ENCODE measurements around the gene TTR. TPM values are rescaled to one million over a fixed set of nuclear protein-coding genes. Genes with fewer than 3 reads are reported as not detected.

The TTR gene
- total and polyA plus RNA-seq, 8 donors, result 133 to 9,933 (median 372) TPM

GRCh38 chr18:31566576-31567306, 24.9 kb upstream of the TTR start:
- 48 to 57% methylated on average over 4 of the region's 4 CpGs for WGBS, 2 donors
- ATAC-seq (peak in 1 of 4 donors; percentile 31), FAIRE-seq (no peak), DNase-seq (no peak)
- no peak overlapping the region for H3K4me3 ChIP-seq
- no peaks in the 10 kb centered on the region for H3K9me3 ChIP-seq
- peak overlapping the region in 1 of 4 donors; percentile 17 for H3K27ac ChIP-seq
- H3K4me1 ChIP-seq, result no peaks in the 10 kb centered on the region
- H3K27me3 ChIP-seq, result no peaks in the 10 kb centered on the region
- no peak for TF ChIP-seq CTCF (IDR thresholded peaks at IDR 0.05)
- no peaks in the 10 kb centered on the region for H3K36me3 ChIP-seq
- intact Hi-C loops (cut with DNase I), result loop anchor here in 1 of 3 donors (5.0 kb wide), 1 partner anchor 146 kb away; no protein-coding TSS in a partner anchor

GRCh38 chr18:31572368-31572767, 19.3 kb upstream of the TTR start:
- H3K9me3 ChIP-seq, result no peaks in the 10 kb centered on the region
- WGBS, 2 donors, result 72 to 80% methylated on average over 9 of the region's 9 CpGs
- no peak for DNase-seq
- FAIRE-seq, result no peak
- ATAC-seq, result no peak
- H3K36me3 ChIP-seq, result no peaks in the 10 kb centered on the region
- no peaks in the 10 kb centered on the region for H3K27me3 ChIP-seq
- no peak overlapping the region for H3K27ac ChIP-seq
- no peak for TF ChIP-seq CTCF (IDR thresholded peaks at IDR 0.05)
- H3K4me3 ChIP-seq, result no peak overlapping the region
- no peaks in the 10 kb centered on the region for H3K4me1 ChIP-seq
- intact Hi-C loops (cut with DNase I), result no loop called here

- no peak overlapping the region for H3K4me3 ChIP-seq
- no peak for FAIRE-seq
- no peaks in the 10 kb centered on the region for H3K9me3 ChIP-seq
- WGBS, 2 donors, result 75 to 79% methylated on average over 3 of the region's 3 CpGs
- no peaks in the 10 kb centered on the region for H3K27me3 ChIP-seq
- TF ChIP-seq CTCF (IDR thresholded peaks at IDR 0.05), result no peak
- DNase-seq, result no peak
- intact Hi-C loops (cut with DNase I), result no loop called here
- H3K27ac ChIP-seq, result no peak overlapping the region
- ATAC-seq, result no peak
- no peaks in the 10 kb centered on the region for H3K4me1 ChIP-seq
- H3K36me3 ChIP-seq, result no peaks in the 10 kb centered on the region
Observed at GRCh38 chr18:31573051-31573450, 18.6 kb upstream of the TTR start.

- no peaks in the 10 kb centered on the region for H3K36me3 ChIP-seq
- H3K9me3 ChIP-seq, result no peaks in the 10 kb centered on the region
- intact Hi-C loops (cut with DNase I), result no loop called here
- ATAC-seq, result no peak
- H3K4me3 ChIP-seq, result no peak overlapping the region
- FAIRE-seq, result no peak
- H3K27me3 ChIP-seq, result no peaks in the 10 kb centered on the region
- no peak overlapping the region for H3K27ac ChIP-seq
- no peaks in the 10 kb centered on the region for H3K4me1 ChIP-seq
- no peak for TF ChIP-seq CTCF (IDR thresholded peaks at IDR 0.05)
- WGBS, 2 donors, result 89 to 94% methylated on average over 1 of the region's 1 CpG
- DNase-seq, result no peak
Observed at GRCh38 chr18:31574359-31574758, 17.3 kb upstream of the TTR start.

- Histone ChIP-seq H3K27ac (no peak overlapping the region), H3K36me3 (no peaks in the 10 kb centered on the region), H3K4me3 (no peak overlapping the region), H3K9me3 (no peaks in the 10 kb centered on the region), H3K27me3 (no peaks in the 10 kb centered on the region), H3K4me1 (no peaks in the 10 kb centered on the region)
- ATAC-seq, result no peak
- WGBS, 2 donors, result 37 to 43% methylated on average over 3 of the region's 3 CpGs
- DNase-seq, result no peak
- no peak for TF ChIP-seq CTCF (IDR thresholded peaks at IDR 0.05)
- intact Hi-C loops (cut with DNase I), result no loop called here
- no peak for FAIRE-seq
Observed at GRCh38 chr18:31575515-31576257, 16.0 kb upstream of the TTR start.

Data from pancreas (tissue), 10 donors.